ENCODE results near the gene ARHGEF37. TPM values are rescaled to one million over a fixed set of nuclear protein-coding genes. Genes with fewer than 3 reads are reported as not detected.

The ARHGEF37 gene
- total RNA-seq, 1 experiment from 2014 or later = 16.1 TPM

DNA sequence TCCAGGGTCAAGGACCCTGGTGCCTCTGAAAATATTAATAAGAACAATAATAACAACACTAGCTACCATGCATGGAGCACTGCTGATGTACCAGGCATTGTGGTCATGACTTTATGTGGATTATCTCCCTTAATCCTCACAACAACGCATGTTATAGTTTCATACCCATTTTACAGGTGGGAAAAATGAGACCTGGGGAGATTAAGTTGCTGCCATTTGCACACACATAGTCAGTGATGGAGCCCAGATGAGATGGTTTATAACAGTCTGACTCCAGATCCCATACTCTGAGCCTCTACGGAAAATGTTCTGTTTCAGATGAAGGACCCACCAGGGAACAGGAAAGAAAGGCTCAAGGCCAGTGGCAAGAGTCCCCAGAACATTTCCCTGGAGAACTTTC lies 100.6 kb downstream of the ARHGEF37 start:
- Mint-ChIP-seq H3K4me3 (ENCODE audit: low read depth, unreplicated experiment) (no peak overlapping the region), H3K27ac (ENCODE audit: unreplicated experiment) (no peak overlapping the region), H3K9me3 (ENCODE audit: low read depth, unreplicated experiment) (no peaks in the 10 kb centered on the region), H3K36me3 (ENCODE audit: insufficient read depth, unreplicated experiment) (no peaks in the 10 kb centered on the region), H3K27me3 (ENCODE audit: unreplicated experiment) (peaks cover 73% of the 10 kb centered on the region), H3K4me1 (ENCODE audit: low read depth, unreplicated experiment) (no peaks in the 10 kb centered on the region)
- CTCF ChIA-PET = no interaction called here
- no TSS peak for BruUV-seq (replicated peaks)
- intact Hi-C loops (cut with micrococcal nuclease; ENCODE audit: unreplicated experiment) = no loop called here
- TF ChIP-seq, protein P1, sequence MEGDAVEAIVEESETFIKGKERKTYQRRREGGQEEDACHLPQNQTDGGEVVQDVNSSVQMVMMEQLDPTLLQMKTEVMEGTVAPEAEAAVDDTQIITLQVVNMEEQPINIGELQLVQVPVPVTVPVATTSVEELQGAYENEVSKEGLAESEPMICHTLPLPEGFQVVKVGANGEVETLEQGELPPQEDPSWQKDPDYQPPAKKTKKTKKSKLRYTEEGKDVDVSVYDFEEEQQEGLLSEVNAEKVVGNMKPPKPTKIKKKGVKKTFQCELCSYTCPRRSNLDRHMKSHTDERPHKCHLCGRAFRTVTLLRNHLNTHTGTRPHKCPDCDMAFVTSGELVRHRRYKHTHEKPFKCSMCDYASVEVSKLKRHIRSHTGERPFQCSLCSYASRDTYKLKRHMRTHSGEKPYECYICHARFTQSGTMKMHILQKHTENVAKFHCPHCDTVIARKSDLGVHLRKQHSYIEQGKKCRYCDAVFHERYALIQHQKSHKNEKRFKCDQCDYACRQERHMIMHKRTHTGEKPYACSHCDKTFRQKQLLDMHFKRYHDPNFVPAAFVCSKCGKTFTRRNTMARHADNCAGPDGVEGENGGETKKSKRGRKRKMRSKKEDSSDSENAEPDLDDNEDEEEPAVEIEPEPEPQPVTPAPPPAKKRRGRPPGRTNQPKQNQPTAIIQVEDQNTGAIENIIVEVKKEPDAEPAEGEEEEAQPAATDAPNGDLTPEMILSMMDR (IDR thresholded peaks at IDR 0.05; ENCODE audit: unreplicated experiment) = no peak
- DNase-seq = no peak

DNA sequence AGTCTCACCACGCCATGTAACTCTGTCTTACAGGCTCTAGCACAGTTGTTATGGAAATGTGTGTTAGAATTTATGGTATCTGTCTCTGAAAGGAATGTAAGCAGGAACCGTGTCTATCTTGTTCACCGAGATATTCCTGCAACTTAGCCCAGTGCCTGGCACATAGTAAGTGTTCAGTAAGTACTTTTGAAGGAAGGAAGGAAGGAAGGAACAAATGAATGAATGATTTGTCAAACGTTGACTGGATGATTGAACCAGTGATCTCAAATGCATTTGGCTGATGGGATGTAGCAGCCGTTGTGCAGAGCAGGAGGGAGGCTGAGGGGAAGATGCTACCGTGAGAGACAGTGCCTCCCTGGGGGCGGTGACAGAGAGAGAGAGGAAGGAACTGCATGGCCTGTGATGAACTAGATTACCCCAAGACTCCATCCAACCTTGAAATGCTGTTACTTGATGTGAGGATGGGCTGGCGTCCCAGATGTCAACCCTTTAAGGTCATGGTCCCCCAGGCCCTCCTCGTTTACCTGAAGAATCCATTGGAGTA lies 101.3 kb downstream of the ARHGEF37 start:
- intact Hi-C loops (cut with micrococcal nuclease; ENCODE audit: unreplicated experiment) = no loop called here
- TF ChIP-seq, protein P1 (IDR thresholded peaks at IDR 0.05; ENCODE audit: unreplicated experiment) = no peak
- no peaks in the 10 kb centered on the region for H3K36me3 Mint-ChIP-seq (ENCODE audit: insufficient read depth, unreplicated experiment)
- H3K4me1 Mint-ChIP-seq (ENCODE audit: low read depth, unreplicated experiment) = no peaks in the 10 kb centered on the region
- peaks cover 80% of the 10 kb centered on the region for H3K27me3 Mint-ChIP-seq (ENCODE audit: unreplicated experiment)
- no peaks in the 10 kb centered on the region for H3K9me3 Mint-ChIP-seq (ENCODE audit: low read depth, unreplicated experiment)
- CTCF ChIA-PET = no interaction called here
- DNase-seq = no peak
- no peak overlapping the region for H3K27ac Mint-ChIP-seq (ENCODE audit: unreplicated experiment)
- H3K4me3 Mint-ChIP-seq (ENCODE audit: low read depth, unreplicated experiment) = no peak overlapping the region
- BruUV-seq (replicated peaks) = no TSS peak

DNA sequence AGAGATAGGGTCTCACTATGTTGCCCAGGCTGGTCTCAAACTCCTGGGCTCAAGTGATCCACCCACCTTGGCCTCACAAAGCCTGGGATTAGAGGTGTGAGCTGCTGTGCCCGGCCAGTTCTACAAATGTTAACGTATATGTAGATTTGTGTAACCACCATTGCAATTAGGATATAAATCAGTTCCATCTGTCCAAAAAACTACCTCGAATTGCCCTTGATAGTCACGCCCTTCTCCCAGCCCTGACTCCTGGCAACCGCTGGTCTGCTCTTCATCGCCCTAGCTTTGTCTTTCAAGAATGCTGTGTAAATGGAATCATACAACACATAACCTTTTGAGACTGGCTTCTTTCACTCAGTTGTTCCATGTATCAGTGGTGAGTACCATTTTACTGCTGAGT lies 102.7 kb downstream of the ARHGEF37 start:
- Mint-ChIP-seq H3K36me3 (ENCODE audit: insufficient read depth, unreplicated experiment) (no peaks in the 10 kb centered on the region), H3K4me1 (ENCODE audit: low read depth, unreplicated experiment) (no peaks in the 10 kb centered on the region), H3K27me3 (ENCODE audit: unreplicated experiment) (peaks cover 93% of the 10 kb centered on the region), H3K4me3 (ENCODE audit: low read depth, unreplicated experiment) (no peak overlapping the region), H3K9me3 (ENCODE audit: low read depth, unreplicated experiment) (no peaks in the 10 kb centered on the region), H3K27ac (ENCODE audit: unreplicated experiment) (no peak overlapping the region)
- CTCF ChIA-PET = interaction anchor here (0.7 kb wide), 1 partner anchor 65 kb away, joined by 3 read pairs; no protein-coding TSS in a partner anchor
- no peak for DNase-seq
- intact Hi-C loops (cut with micrococcal nuclease; ENCODE audit: unreplicated experiment) = no loop called here
- no TSS peak for BruUV-seq (replicated peaks)
- TF ChIP-seq, protein P1 (IDR thresholded peaks at IDR 0.05; ENCODE audit: unreplicated experiment) = no peak

DNA sequence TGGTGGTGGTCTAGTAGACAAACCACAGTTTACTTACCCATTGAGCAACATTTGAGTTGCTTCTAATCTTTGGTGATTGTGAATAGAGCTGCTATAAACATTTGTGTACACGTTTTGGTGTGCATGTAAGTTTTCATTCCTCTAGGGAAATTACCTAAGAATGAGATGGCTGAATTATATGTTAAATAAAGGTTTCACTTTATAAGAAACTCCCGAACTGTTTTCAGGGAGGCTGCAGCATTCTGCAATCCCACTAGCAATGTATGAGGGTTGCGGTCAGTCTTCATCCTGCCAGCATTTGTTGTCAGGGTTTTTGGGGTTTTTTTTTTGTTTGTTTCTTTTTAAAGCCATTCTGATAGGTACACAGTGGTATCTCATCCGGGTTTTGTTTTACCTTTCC lies 103.1 kb downstream of the ARHGEF37 start:
- no peak for DNase-seq
- Mint-ChIP-seq H3K4me3 (ENCODE audit: low read depth, unreplicated experiment) (no peak overlapping the region), H3K9me3 (ENCODE audit: low read depth, unreplicated experiment) (no peaks in the 10 kb centered on the region), H3K4me1 (ENCODE audit: low read depth, unreplicated experiment) (no peaks in the 10 kb centered on the region), H3K27me3 (ENCODE audit: unreplicated experiment) (peaks cover 97% of the 10 kb centered on the region), H3K27ac (ENCODE audit: unreplicated experiment) (no peak overlapping the region), H3K36me3 (ENCODE audit: insufficient read depth, unreplicated experiment) (no peaks in the 10 kb centered on the region)
- intact Hi-C loops (cut with micrococcal nuclease; ENCODE audit: unreplicated experiment) = no loop called here
- CTCF ChIA-PET = interaction anchor here (0.7 kb wide), 1 partner anchor 64 kb away, joined by 3 read pairs; no protein-coding TSS in a partner anchor
- TF ChIP-seq, protein P1 (IDR thresholded peaks at IDR 0.05; ENCODE audit: unreplicated experiment) = no peak
- BruUV-seq (replicated peaks) = no TSS peak

Other genes with a start within 250 kb of the ARHGEF37 start
- 28.2 and 31.0 TPM in 2 replicates for gene GRPEL2, start 236.0 kb upstream of the ARHGEF37 start, total RNA-seq (2022)
- 29.2 and 29.9 TPM in 2 replicates for gene PCYOX1L, start 223.5 kb upstream of the ARHGEF37 start, total RNA-seq (2022)
- not detected in 2 replicates for gene IL17B, start 202.2 kb upstream of the ARHGEF37 start, total RNA-seq (2022)
- gene CSNK1A1, start 30.1 kb upstream of the ARHGEF37 start, total RNA-seq (2022) = 350 and 377 TPM in 2 replicates
- gene PPARGC1B, start 148.8 kb downstream of the ARHGEF37 start, total RNA-seq (2022) = 8.8 and 9.3 TPM in 2 replicates

Measured in Calu3 (cell line).